Stimulated activated CD8-positive, alpha-beta memory T cell treated with anti-CD3 and anti-CD28 coated beads, Interleukin-15, amount 100 ng/mL, for 24 hours (primary cell): Measurements from ENCODE around the gene CDKAL1.

Experiments
- DNase-seq: peaks from one replicate; pipeline ENCODE4 v3.0.0-alpha.2; 2020; ENCODE audit warnings: low read depth

The CDKAL1 gene

GRCh38 chr6:20877008-20877937 is 343.0 kb downstream of the CDKAL1 start:
- DNase-seq = no peak

GRCh38 chr6:20879121-20879520 is 344.9 kb downstream of the CDKAL1 start:
- no peak for DNase-seq

GRCh38 chr6:20879526-20879925 is 345.3 kb downstream of the CDKAL1 start:
- no peak for DNase-seq

- no peak for DNase-seq
Observed at GRCh38 chr6:20881365-20881764, 347.1 kb downstream of the CDKAL1 start.

- no peak for DNase-seq
Observed at GRCh38 chr6:20882014-20882413, 347.8 kb downstream of the CDKAL1 start.

- DNase-seq = no peak
Observed at GRCh38 chr6:20885076-20885475, 350.8 kb downstream of the CDKAL1 start.

GRCh38 chr6:20891161-20891560 is 356.9 kb downstream of the CDKAL1 start:
- DNase-seq = no peak

GRCh38 chr6:20892365-20892764 is 358.1 kb downstream of the CDKAL1 start:
- no peak for DNase-seq

GRCh38 chr6:20893412-20893811 is 359.2 kb downstream of the CDKAL1 start:
- DNase-seq = no peak

- no peak for DNase-seq
Observed at GRCh38 chr6:20900389-20901160, 366.3 kb downstream of the CDKAL1 start.

- DNase-seq = no peak
Observed at GRCh38 chr6:20905377-20905776, 371.1 kb downstream of the CDKAL1 start.

- DNase-seq = no peak
Observed at GRCh38 chr6:20906945-20907344, 372.7 kb downstream of the CDKAL1 start.

- no peak for DNase-seq
Observed at GRCh38 chr6:20907486-20908071, 373.3 kb downstream of the CDKAL1 start.

- DNase-seq = no peak
Observed at GRCh38 chr6:20909621-20910020, 375.4 kb downstream of the CDKAL1 start.

- no peak for DNase-seq
Observed at GRCh38 chr6:20911712-20912111, 377.5 kb downstream of the CDKAL1 start.

GRCh38 chr6:20915156-20915555 is 380.9 kb downstream of the CDKAL1 start:
- no peak for DNase-seq

- no peak for DNase-seq
Observed at GRCh38 chr6:20915626-20916025, 381.4 kb downstream of the CDKAL1 start.

GRCh38 chr6:20916086-20916485 is 381.8 kb downstream of the CDKAL1 start:
- no peak for DNase-seq

GRCh38 chr6:20918868-20919267 is 384.6 kb downstream of the CDKAL1 start:
- no peak for DNase-seq

- DNase-seq = no peak
Observed at GRCh38 chr6:20919677-20920385, 385.6 kb downstream of the CDKAL1 start.

- DNase-seq = no peak
Observed at GRCh38 chr6:20921578-20921977, 387.3 kb downstream of the CDKAL1 start.

GRCh38 chr6:20922743-20923142 is 388.5 kb downstream of the CDKAL1 start:
- no peak for DNase-seq
